ENCODE data around the gene CCDC171.

CCDC171 gene

GRCh38 chr9:15543047-15543813 lies 9.6 kb upstream of the CCDC171 start:
- TF ChIP-seq EZH2phosphoT487 (conservative IDR thresholded peaks at IDR 0.05; ENCODE audit: low read length): no peak
- TF ChIP-seq CTCF (IDR thresholded peaks at IDR 0.05; ENCODE audit: insufficient read depth, low read length, poor library complexity, severe bottlenecking): no peak
- Histone ChIP-seq H3K9me2 (replicated peaks; ENCODE audit: insufficient read depth, low read length) (no peaks in the 10 kb centered on the region), H3K9me3 (ENCODE audit: insufficient read depth, low read length) (no peaks in the 10 kb centered on the region), H3K4me3 (ENCODE audit: insufficient read depth, low read length, poor library complexity, severe bottlenecking) (no peak overlapping the region), H3K27me3 (ENCODE audit: low read length) (no peaks in the 10 kb centered on the region), H3K27ac (ENCODE audit: low read depth, low read length) (no peak overlapping the region), H3K79me2 (ENCODE audit: insufficient read depth, low read length) (no peaks in the 10 kb centered on the region), H3K9ac (ENCODE audit: low read length) (no peak overlapping the region), H3K36me3 (ENCODE audit: low read length) (no peaks in the 10 kb centered on the region), H3F3A (ENCODE audit: insufficient read depth) (no peaks in the 10 kb centered on the region), H3K4me2 (ENCODE audit: low read depth, low read length, poor library complexity, severe bottlenecking) (no peak overlapping the region), H4K20me1 (ENCODE audit: low read depth, low read length) (no peaks in the 10 kb centered on the region), H2AFZ (ENCODE audit: low read depth, low read length, severe bottlenecking) (no peak overlapping the region)

- Histone ChIP-seq H3K9me3 (ENCODE audit: insufficient read depth, low read length) (no peaks in the 10 kb centered on the region), H4K20me1 (ENCODE audit: low read depth, low read length) (no peaks in the 10 kb centered on the region), H3K4me3 (ENCODE audit: insufficient read depth, low read length, poor library complexity, severe bottlenecking) (no peak overlapping the region), H3F3A (ENCODE audit: insufficient read depth) (peaks cover 19% of the 10 kb centered on the region), H3K4me2 (ENCODE audit: low read depth, low read length, poor library complexity, severe bottlenecking) (no peak overlapping the region), H3K9ac (ENCODE audit: low read length) (no peak overlapping the region), H3K27ac (ENCODE audit: low read depth, low read length) (no peak overlapping the region), H3K36me3 (ENCODE audit: low read length) (no peaks in the 10 kb centered on the region), H3K79me2 (ENCODE audit: insufficient read depth, low read length) (no peaks in the 10 kb centered on the region), H3K9me2 (replicated peaks; ENCODE audit: insufficient read depth, low read length) (no peaks in the 10 kb centered on the region), H2AFZ (ENCODE audit: low read depth, low read length, severe bottlenecking) (no peak overlapping the region), H3K27me3 (ENCODE audit: low read length) (no peaks in the 10 kb centered on the region)
- TF ChIP-seq CTCF (IDR thresholded peaks at IDR 0.05; ENCODE audit: insufficient read depth, low read length, poor library complexity, severe bottlenecking) (no peak), EZH2phosphoT487 (conservative IDR thresholded peaks at IDR 0.05; ENCODE audit: low read length) (no peak)
These were observed 3.2 kb upstream of the CCDC171 start for GRCh38 chr9:15549611-15550010.

GRCh38 chr9:15553528-15553898 lies 670 bp downstream of the CCDC171 start:
- Histone ChIP-seq H4K20me1 (ENCODE audit: low read depth, low read length) (no peaks in the 10 kb centered on the region), H3K36me3 (ENCODE audit: low read length) (peaks cover 3% of the 10 kb centered on the region; the same call in 1 of the 2 replicates), H3K79me2 (ENCODE audit: insufficient read depth, low read length) (no peaks in the 10 kb centered on the region), H3K27me3 (ENCODE audit: low read length) (no peaks in the 10 kb centered on the region), H3K4me2 (ENCODE audit: low read depth, low read length, poor library complexity, severe bottlenecking) (peak overlapping the region; percentile 97), H3K27ac (ENCODE audit: low read depth, low read length) (peak overlapping the region; percentile 76), H3K9me2 (replicated peaks; ENCODE audit: insufficient read depth, low read length) (no peaks in the 10 kb centered on the region), H3K9ac (ENCODE audit: low read length) (peak overlapping the region; percentile 81), H3F3A (ENCODE audit: insufficient read depth) (peaks cover 26% of the 10 kb centered on the region), H3K9me3 (ENCODE audit: insufficient read depth, low read length) (no peaks in the 10 kb centered on the region), H2AFZ (ENCODE audit: low read depth, low read length, severe bottlenecking) (peak overlapping the region; percentile 96), H3K4me3 (ENCODE audit: insufficient read depth, low read length, poor library complexity, severe bottlenecking) (peak overlapping the region; percentile 84)
- no peak for TF ChIP-seq EZH2phosphoT487 (conservative IDR thresholded peaks at IDR 0.05; ENCODE audit: low read length)
- TF ChIP-seq CTCF (IDR thresholded peaks at IDR 0.05; ENCODE audit: insufficient read depth, low read length, poor library complexity, severe bottlenecking): no peak

All from SU-DHL-6 (cell line).